NCI-H1048 (cell line): ENCODE measurements around the gene DGKG.

Source experiments
- DNase-seq: peaks from one replicate; lab custom pipeline; 2025; lab: John Stamatoyannopoulos, UW

Gene DGKG

GRCh38 chr3:186367631-186368030 is 5.6 kb upstream of the DGKG start:
- no peak for DNase-seq

- no peak for DNase-seq
Observed at GRCh38 chr3:186366206-186366605, 4.2 kb upstream of the DGKG start.

- DNase-seq = no peak
Observed at GRCh38 chr3:186365202-186365974, 3.4 kb upstream of the DGKG start.

- no peak for DNase-seq
Observed at GRCh38 chr3:186362988-186363387, 954 bp upstream of the DGKG start.

GRCh38 chr3:186362537-186362842 is 456 bp upstream of the DGKG start:
- no peak for DNase-seq

- DNase-seq = no peak
Observed at GRCh38 chr3:186361246-186361761, 730 bp downstream of the DGKG start.

GRCh38 chr3:186360779-186361178 is 1.3 kb downstream of the DGKG start:
- no peak for DNase-seq

- DNase-seq = no peak
Observed at GRCh38 chr3:186359078-186359477, 3.0 kb downstream of the DGKG start.

- no peak for DNase-seq
Observed at GRCh38 chr3:186356152-186356551, 5.9 kb downstream of the DGKG start.

GRCh38 chr3:186354100-186354499 is 7.9 kb downstream of the DGKG start:
- DNase-seq = no peak

- DNase-seq = no peak
Observed at GRCh38 chr3:186352369-186352768, 9.7 kb downstream of the DGKG start.

GRCh38 chr3:186342197-186342596 is 19.8 kb downstream of the DGKG start:
- DNase-seq = no peak

GRCh38 chr3:186340204-186340603 is 21.8 kb downstream of the DGKG start:
- DNase-seq = no peak

- DNase-seq = no peak
Observed at GRCh38 chr3:186339180-186339918, 22.7 kb downstream of the DGKG start.

- DNase-seq = no peak
Observed at GRCh38 chr3:186333256-186333655, 28.8 kb downstream of the DGKG start.

- no peak for DNase-seq
Observed at GRCh38 chr3:186330772-186331460, 31.1 kb downstream of the DGKG start.

- no peak for DNase-seq
Observed at GRCh38 chr3:186329589-186329988, 32.4 kb downstream of the DGKG start.

GRCh38 chr3:186327912-186328487 is 34.0 kb downstream of the DGKG start:
- no peak for DNase-seq

GRCh38 chr3:186322761-186323160 is 39.3 kb downstream of the DGKG start:
- DNase-seq = no peak

- DNase-seq = no peak
Observed at GRCh38 chr3:186321746-186322145, 40.3 kb downstream of the DGKG start.

- no peak for DNase-seq
Observed at GRCh38 chr3:186320862-186321568, 41.0 kb downstream of the DGKG start.

- no peak for DNase-seq
Observed at GRCh38 chr3:186319945-186320344, 42.1 kb downstream of the DGKG start.
